GM12801 (cell line): ENCODE measurements around the gene ZBTB18.

Experiments
- TF ChIP-seq, protein P1 (sequence below): IDR thresholded peaks from one replicate; pipeline ENCODE4 v1.5.1; 2011; ENCODE audit warnings: control low read depth; ENCODE audit not compliant: insufficient read length; ENCODE audit errors: extremely low read depth

The ZBTB18 gene

DNA sequence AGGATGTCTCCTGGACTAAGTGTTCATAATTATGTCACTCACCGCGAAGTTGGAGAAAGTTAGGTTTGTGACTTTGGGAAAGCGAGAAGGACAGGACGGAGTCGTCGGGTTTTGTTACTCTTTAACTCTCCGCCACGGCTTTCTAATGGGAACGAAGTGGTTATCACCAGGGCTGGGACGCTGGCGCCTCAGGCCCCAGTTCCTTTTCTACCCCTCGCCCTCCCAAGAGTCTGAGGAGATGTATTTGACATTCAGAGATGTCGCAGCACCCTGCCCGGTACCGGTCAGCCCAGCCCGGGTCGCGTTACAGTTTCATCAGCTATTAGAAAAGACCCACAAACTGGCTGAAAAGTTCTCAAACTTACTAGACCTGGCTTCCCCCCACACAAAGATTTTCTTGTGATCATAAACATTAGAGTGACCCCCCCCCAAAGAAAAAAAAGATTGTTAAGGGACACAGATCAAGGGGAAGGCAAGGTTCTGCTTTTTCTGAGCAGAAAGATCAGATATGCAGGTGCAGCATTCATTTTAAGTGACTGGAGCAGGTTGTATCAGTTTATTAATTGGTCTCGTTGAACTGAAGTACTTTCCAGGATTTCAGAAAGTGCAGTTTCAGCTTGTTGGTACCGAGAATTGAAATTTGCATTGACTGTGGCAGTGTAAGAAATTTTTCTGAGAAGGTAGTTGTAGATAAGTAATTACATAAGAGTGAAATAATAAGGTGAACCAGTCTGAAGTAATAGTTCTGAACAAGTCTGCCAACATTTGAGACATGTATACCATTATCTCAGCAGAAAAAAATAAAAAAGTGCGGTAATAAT is 859 bp upstream of the ZBTB18 start:
- TF ChIP-seq, protein P1, sequence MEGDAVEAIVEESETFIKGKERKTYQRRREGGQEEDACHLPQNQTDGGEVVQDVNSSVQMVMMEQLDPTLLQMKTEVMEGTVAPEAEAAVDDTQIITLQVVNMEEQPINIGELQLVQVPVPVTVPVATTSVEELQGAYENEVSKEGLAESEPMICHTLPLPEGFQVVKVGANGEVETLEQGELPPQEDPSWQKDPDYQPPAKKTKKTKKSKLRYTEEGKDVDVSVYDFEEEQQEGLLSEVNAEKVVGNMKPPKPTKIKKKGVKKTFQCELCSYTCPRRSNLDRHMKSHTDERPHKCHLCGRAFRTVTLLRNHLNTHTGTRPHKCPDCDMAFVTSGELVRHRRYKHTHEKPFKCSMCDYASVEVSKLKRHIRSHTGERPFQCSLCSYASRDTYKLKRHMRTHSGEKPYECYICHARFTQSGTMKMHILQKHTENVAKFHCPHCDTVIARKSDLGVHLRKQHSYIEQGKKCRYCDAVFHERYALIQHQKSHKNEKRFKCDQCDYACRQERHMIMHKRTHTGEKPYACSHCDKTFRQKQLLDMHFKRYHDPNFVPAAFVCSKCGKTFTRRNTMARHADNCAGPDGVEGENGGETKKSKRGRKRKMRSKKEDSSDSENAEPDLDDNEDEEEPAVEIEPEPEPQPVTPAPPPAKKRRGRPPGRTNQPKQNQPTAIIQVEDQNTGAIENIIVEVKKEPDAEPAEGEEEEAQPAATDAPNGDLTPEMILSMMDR: no peak

DNA sequence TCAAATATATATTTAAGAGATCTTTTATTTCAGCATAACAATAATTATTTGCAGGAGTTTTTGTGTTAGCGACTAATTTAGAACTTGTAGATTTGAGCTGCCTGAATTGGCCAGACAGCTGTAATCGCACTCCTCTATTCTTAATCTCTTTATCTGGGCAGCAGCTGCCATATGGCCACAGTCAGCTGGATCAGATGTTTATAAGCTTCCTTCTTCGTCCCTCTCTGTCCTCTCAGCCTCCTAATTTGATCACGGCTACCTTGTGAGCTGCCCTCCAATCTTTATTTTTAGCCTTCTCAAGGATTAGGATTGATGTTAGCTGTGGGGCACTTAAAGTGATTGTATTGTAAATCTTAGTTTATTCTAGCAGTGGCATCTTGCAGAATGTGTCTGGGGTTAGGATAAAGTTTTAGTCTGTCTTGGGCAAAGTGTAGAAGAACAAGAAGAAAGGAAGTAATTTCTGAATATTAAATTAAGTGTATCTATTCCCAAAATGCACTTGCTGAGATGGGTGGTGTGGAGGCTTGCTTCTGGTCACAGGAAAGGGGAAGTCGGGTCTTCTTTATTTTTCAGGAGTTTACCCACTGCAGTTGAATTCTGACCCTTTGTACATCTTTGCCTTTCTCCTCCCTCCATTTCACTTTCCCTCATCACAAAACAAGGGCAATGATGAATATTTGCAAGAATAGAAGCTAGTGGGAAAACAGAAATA is 1.1 kb downstream of the ZBTB18 start:
- TF ChIP-seq, protein P1: no peak

DNA sequence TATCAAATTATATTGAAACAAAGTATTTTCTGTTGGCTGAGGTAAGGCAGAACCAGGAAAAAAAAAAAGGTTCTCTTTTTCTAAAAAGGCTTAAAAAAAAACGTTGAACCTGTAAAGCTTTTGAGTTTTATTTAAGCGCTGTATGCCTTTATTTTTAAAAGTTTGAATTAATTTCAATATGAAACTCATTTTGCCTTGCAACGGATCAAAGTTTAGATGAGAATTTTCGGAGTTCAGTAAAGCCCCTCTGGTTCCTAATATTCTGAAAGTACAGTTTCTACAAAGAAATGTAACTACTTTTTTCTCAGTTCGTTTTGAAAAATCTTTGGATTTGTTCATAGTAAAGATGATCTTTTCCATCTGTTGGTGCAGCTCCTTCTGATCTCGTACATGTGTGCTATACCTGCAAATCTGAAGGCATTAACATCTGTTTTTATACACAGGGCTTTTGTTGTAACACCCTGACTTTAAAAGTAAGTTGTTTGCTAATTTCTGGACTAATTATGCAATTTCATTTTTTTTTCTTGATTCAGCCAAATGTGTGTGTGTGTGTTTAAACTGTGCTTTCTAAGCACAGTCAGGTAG is 1.7 kb downstream of the ZBTB18 start:
- TF ChIP-seq, protein P1: no peak

DNA sequence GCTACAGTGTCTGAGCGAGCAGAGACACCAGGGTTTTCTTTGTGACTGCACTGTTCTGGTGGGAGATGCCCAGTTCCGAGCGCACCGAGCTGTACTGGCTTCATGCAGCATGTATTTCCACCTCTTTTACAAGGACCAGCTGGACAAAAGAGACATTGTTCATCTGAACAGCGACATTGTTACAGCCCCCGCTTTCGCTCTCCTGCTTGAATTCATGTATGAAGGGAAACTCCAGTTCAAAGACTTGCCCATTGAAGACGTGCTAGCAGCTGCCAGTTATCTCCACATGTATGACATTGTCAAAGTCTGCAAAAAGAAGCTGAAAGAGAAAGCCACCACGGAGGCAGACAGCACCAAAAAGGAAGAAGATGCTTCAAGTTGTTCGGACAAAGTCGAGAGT is 2.7 kb downstream of the ZBTB18 start:
- TF ChIP-seq, protein P1: no peak

DNA sequence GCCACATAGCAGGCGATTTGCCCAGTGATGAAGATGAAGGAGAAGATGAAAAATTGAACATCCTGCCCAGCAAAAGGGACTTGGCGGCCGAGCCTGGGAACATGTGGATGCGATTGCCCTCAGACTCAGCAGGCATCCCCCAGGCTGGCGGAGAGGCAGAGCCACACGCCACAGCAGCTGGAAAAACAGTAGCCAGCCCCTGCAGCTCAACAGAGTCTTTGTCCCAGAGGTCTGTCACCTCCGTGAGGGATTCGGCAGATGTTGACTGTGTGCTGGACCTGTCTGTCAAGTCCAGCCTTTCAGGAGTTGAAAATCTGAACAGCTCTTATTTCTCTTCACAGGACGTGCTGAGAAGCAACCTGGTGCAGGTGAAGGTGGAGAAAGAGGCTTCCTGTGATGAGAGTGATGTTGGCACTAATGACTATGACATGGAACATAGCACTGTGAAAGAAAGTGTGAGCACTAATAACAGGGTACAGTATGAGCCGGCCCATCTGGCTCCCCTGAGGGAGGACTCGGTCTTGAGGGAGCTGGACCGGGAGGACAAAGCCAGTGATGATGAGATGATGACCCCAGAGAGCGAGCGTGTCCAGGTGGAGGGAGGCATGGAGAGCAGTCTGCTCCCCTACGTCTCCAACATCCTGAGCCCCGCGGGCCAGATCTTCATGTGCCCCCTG is 3.3 kb downstream of the ZBTB18 start:
- TF ChIP-seq, protein P1: no peak

DNA sequence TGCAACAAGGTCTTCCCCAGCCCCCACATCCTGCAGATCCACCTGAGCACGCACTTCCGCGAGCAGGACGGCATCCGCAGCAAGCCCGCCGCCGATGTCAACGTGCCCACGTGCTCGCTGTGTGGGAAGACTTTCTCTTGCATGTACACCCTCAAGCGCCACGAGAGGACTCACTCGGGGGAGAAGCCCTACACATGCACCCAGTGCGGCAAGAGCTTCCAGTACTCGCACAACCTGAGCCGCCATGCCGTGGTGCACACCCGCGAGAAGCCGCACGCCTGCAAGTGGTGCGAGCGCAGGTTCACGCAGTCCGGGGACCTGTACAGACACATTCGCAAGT is 3.8 kb downstream of the ZBTB18 start:
- TF ChIP-seq, protein P1: no peak

DNA sequence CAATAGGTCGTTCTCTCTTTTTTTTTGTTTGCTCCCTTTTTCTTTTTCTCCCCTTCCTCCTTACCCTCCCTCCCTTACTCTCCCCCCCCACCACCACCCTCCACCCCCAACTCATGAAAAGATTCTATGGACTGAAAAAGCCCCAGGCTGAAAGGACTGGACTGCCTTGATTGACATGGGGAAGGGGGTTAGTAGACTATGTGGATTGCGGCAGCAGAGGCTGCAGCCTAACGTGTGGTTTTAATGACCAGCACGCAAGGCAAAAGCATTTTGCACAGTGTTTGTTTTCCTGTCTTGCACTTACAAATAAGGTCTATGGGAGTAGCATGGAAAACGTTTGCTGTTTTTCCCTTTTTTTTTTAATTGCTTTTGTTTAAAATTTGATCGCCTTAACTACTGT is 5.5 kb downstream of the ZBTB18 start:
- TF ChIP-seq, protein P1: no peak
